SK-N-MC (cell line): ENCODE measurements around the gene SMURF2.
"Not testable (repeated sequence)": the region's sequence is repeated elsewhere in the genome, so short reads cannot be mapped to it uniquely, and the experiment has no call there.

Experiments used
- DNase-seq: peaks from one replicate; pipeline ENCODE4 v3.0.0-alpha.2; 2011; ENCODE audit warnings: low read depth, low spot score
- H3K27ac ChIP-seq: fragments of 200-600 bp; sonication (generic); 2 replicates; pipeline ENCODE4 v1.5.1; 2016; ENCODE audit warnings: mixed run types
- H3K36me3 ChIP-seq: fragments of 200-600 bp; sonication (generic); 2 replicates; pipeline ENCODE4 v1.6.1; 2017; ENCODE audit warnings: antibody characterized with exemption, low read length, mixed read lengths; ENCODE audit not compliant: insufficient read depth
- H3K4me3 ChIP-seq: fragments of 200-600 bp; sonication (generic); 2 replicates; pipeline ENCODE4 v1.5.1; 2016
- H3K9ac ChIP-seq: fragments of 200-600 bp; sonication (generic); 2 replicates; pipeline ENCODE4 v1.8.0; 2017; ENCODE audit warnings: mixed run types, mixed read lengths; ENCODE audit not compliant: insufficient read length
- H3K9me3 ChIP-seq: fragments of 200-600 bp; sonication (generic); 2 replicates; pipeline ENCODE4 v1.6.1; 2017; ENCODE audit warnings: low read depth, mild to moderate bottlenecking, antibody characterized with exemption, low read length, moderate library complexity, mixed read lengths
- EZH2 ChIP-seq: fragments of 200-600 bp; sonication (generic); IDR thresholded peaks from one replicate; pipeline ENCODE4 v1.6.1; 2017; ENCODE audit warnings: antibody characterized with exemption
- FOXP2 ChIP-seq: optimal IDR thresholded peaks from 2 replicates; pipeline ENCODE3; 2011; ENCODE audit warnings: mild to moderate bottlenecking, moderate library complexity; ENCODE audit not compliant: insufficient read depth; ENCODE audit errors: extremely low read length, control extremely low read depth
- POLR2AphosphoS5 ChIP-seq: IDR thresholded peaks from 2 replicates; pipeline ENCODE4 v1.6.1; 2012; ENCODE audit warnings: mild to moderate bottlenecking, low read depth, low read length, borderline replicate concordance

SMURF2 gene

GRCh38 chr17:64596988-64597387 lies 65.1 kb downstream of the SMURF2 start:
- no peak overlapping the region for H3K27ac ChIP-seq
- no peak overlapping the region for H3K4me3 ChIP-seq
- no peak overlapping the region for H3K9ac ChIP-seq
- TF ChIP-seq EZH2 (no peak), FOXP2 (no peak), POLR2AphosphoS5 (no peak)
- DNase-seq, result no peak
- no peaks in the 10 kb centered on the region for H3K9me3 ChIP-seq
- peaks cover 9% of the 10 kb centered on the region for H3K36me3 ChIP-seq

DNA sequence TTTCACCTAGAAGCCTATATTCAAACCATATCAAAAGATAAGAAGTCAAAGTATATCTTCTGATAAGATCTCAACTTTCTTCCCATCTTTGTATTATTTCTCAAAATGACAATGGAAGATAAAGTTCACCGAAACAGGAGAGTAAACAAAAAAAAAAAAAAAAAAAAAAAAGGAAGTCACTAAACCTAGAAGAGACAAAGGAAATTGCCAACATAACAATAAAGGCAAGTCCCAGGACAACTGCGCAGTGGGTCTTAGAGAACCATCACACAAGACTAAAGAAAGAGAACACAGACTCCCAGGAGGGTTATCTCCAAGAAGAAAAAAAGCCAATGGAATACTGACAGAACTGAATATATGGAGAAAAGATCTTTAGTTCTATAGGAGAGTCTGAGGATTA lies 65.7 kb downstream of the SMURF2 start:
- no peak for TF ChIP-seq POLR2AphosphoS5
- no peak for TF ChIP-seq EZH2
- no peak for TF ChIP-seq FOXP2
- no peak overlapping the region for H3K27ac ChIP-seq
- no peaks in the 10 kb centered on the region for H3K9me3 ChIP-seq
- H3K36me3 ChIP-seq, result peaks cover 9% of the 10 kb centered on the region
- no peak overlapping the region for H3K4me3 ChIP-seq
- no peak for DNase-seq
- H3K9ac ChIP-seq, result no peak overlapping the region

DNA sequence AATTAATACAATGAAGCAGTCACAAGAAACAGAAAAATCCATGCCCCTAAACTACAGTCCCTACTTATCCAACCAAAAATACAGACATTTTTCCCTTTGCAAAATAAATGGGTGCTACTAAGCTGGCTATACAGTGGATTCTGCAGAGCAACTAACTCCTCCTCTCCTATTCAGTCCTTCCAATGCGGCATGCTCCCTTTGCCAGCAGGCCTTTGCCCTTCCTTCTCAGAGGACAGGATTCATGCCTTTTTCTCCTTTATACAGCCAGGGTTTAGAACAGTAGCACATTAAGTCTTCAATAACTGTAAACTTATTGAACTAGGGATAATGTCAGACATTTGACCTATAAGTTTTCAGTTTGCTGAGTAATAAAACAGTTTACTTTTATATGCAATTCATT lies 70.2 kb downstream of the SMURF2 start:
- peaks cover 9% of the 10 kb centered on the region for H3K36me3 ChIP-seq
- no peak for DNase-seq
- H3K9me3 ChIP-seq, result no peaks in the 10 kb centered on the region
- H3K9ac ChIP-seq, result no peak overlapping the region
- H3K27ac ChIP-seq, result no peak overlapping the region
- no peak overlapping the region for H3K4me3 ChIP-seq
- TF ChIP-seq FOXP2 (no peak), EZH2 (no peak)

DNA sequence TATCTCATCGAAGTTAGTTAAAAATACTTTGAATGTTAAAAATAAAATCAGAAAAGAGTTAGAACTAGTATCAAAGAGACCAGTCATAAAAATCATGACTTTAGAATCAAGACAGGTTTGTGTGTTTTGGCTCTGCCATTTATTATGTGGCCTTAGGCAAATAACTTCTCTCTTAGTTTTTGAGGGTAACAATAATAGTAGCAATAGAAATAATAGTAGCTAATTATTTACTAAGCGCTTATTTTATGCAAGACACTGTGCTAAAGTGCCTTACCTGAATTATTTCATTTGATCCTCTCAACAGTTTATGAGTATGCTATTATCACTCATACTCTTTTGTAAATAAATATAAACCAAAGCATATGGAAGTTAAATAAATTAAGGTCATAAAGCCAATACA lies 77.0 kb downstream of the SMURF2 start:
- no peak for DNase-seq
- Histone ChIP-seq H3K4me3 (no peak overlapping the region), H3K36me3 (peaks cover 22% of the 10 kb centered on the region), H3K9ac (no peak overlapping the region), H3K9me3 (no peaks in the 10 kb centered on the region), H3K27ac (no peak overlapping the region)
- TF ChIP-seq FOXP2 (no peak), EZH2 (no peak), POLR2AphosphoS5 (no peak)

DNA sequence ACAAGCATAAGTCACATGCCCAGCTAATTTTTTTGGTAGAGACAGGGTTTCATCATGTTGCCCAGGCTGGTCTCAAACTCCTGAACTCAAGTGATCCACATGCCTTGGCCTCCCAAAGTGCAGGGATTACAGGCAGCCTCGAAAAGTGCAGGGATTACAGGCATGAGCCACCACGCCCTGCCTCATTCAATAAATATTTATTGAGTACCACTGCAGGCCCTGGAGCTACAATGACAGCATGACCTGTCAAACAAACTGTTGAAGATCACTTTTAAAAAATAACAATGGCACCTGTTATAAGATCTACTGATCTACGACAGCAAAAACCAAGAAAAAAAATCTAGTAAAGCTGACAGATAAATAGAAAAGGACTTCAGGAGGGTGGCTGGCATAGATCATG lies 79.1 kb downstream of the SMURF2 start:
- H3K9ac ChIP-seq, result no peak overlapping the region
- no peak for DNase-seq
- no peak overlapping the region for H3K4me3 ChIP-seq
- no peak for TF ChIP-seq EZH2
- TF ChIP-seq FOXP2, result no peak
- TF ChIP-seq POLR2AphosphoS5, result no peak
- no peaks in the 10 kb centered on the region for H3K9me3 ChIP-seq
- H3K27ac ChIP-seq, result no peak overlapping the region
- peaks cover 22% of the 10 kb centered on the region for H3K36me3 ChIP-seq

- H3K9ac ChIP-seq, result no peak overlapping the region
- H3K36me3 ChIP-seq, result peaks cover 25% of the 10 kb centered on the region
- TF ChIP-seq EZH2, result no peak
- TF ChIP-seq FOXP2, result no peak
- no peak for TF ChIP-seq POLR2AphosphoS5
- H3K27ac ChIP-seq, result no peak overlapping the region
- H3K4me3 ChIP-seq, result no peak overlapping the region
- H3K9me3 ChIP-seq, result no peaks in the 10 kb centered on the region
- no peak for DNase-seq
These were observed 81.5 kb downstream of the SMURF2 start for GRCh38 chr17:64580384-64581315.

GRCh38 chr17:64579917-64580316 lies 82.2 kb downstream of the SMURF2 start:
- Histone ChIP-seq H3K27ac (no peak overlapping the region), H3K9ac (no peak overlapping the region), H3K9me3 (no peaks in the 10 kb centered on the region), H3K36me3 (peaks cover 25% of the 10 kb centered on the region), H3K4me3 (no peak overlapping the region)
- DNase-seq, result no peak
- TF ChIP-seq FOXP2 (no peak), EZH2 (no peak), POLR2AphosphoS5 (no peak)

GRCh38 chr17:64577025-64577424 lies 85.1 kb downstream of the SMURF2 start:
- H3K9ac ChIP-seq, H3K9me3 ChIP-seq, H3K4me3 ChIP-seq, DNase-seq, H3K27ac ChIP-seq: not testable (repeated sequence)
- peaks cover 17% of the 10 kb centered on the region for H3K36me3 ChIP-seq

DNA sequence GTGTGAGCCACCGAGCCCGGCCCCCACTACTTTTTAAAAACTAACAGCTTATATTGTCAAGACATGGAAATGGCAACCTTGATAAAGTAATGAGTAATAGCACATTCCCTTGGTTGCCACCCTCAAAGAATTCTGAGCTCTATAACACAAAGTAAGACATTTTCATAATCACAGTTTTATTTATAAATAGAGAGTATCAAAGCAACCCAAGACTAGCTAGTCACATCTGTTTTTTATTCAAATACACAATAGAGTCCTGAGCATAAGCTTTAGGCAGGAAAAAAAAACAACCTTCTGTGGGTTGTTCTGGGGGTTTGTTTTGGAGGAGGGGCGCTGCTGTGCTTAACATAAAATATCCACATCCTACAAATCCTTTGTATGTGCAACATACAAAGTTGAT lies 86.7 kb downstream of the SMURF2 start:
- Histone ChIP-seq H3K9me3 (no peaks in the 10 kb centered on the region), H3K36me3 (peaks cover 13% of the 10 kb centered on the region), H3K9ac (no peak overlapping the region), H3K4me3 (no peak overlapping the region), H3K27ac (peak overlapping the region; percentile 57)
- no peak for DNase-seq
- TF ChIP-seq POLR2AphosphoS5, result no peak
- no peak for TF ChIP-seq FOXP2
- TF ChIP-seq EZH2, result no peak
